ENCODE results near the gene RNASE11.

RNASE11 gene

DNA sequence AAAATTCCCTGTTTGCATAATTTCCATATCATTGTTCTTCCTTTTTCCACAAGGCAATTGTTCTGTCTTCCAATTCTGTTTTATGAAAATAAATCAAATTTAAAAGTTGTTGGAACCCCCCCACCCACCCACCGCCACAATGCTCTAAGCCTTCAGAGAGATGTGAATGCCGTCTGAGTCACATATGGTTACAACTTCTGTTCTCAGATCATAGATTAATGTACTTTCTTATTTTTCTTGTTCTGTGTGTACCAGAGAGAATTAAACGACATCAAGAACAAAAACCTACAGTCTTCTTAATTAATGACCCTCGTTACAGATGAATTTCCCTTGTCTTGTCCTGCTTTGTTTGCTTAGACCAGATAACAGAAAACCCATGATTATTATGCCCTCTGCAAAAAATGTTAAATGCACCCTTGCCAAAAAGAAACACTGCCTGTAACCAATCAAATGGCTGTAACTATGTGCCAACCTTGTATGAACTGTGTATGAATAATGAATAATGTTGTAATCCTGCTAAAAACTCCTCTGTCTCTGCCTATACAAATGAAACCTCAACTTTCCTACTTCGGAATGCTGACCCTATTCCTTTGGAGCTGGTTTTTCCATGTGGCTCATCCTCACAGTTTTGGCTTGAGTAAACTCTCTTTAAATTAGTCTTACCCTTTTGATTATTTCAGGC is 39.7 kb upstream of the RNASE11 start:
- Histone ChIP-seq H3K4me2 (ENCODE audit: low read length) (no peak overlapping the region), H3K27ac (ENCODE audit: low read length) (no peak overlapping the region)

DNA sequence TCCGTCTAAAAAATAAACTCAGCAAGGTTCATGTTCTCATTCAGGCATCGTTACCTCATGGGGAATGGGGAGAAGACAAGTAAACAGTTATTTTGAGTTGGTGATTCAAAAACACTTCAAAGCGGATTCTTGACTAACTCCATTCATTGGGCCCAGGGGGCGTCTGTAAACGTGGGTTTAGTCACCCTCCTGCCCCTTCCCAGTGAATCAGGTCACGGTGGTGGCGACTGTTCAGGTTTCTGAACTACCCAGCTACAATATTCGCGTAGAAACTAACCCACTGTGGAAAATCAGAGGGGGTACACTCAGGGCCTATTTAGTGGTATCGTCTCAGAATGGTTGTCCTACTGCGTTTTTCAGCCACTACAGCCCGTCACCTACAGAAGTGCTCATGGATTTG is 38.5 kb upstream of the RNASE11 start:
- no peaks in the 10 kb centered on the region for H3K36me3 ChIP-seq (replicated peaks; ENCODE audit: low read depth, low read length)
- no peaks in the 10 kb centered on the region for H3K79me2 ChIP-seq (ENCODE audit: low read length)
- no peak overlapping the region for H3K9ac ChIP-seq (ENCODE audit: low read length)
- H3K27ac ChIP-seq (ENCODE audit: low read length): no peak overlapping the region
- H3K9me3 ChIP-seq (ENCODE audit: insufficient read depth, low read length): no peaks in the 10 kb centered on the region
- no peak overlapping the region for H3K4me3 ChIP-seq (ENCODE audit: low read length)
- H4K20me1 ChIP-seq (ENCODE audit: insufficient read depth, low read length): no peaks in the 10 kb centered on the region
- H3K27me3 ChIP-seq (ENCODE audit: low read depth, low read length): peaks cover 18% of the 10 kb centered on the region
- peaks cover 16% of the 10 kb centered on the region for H3K4me1 ChIP-seq (ENCODE audit: low read length)
- no peak overlapping the region for H2AFZ ChIP-seq (ENCODE audit: low read depth, low read length)
- TF ChIP-seq, protein P1, sequence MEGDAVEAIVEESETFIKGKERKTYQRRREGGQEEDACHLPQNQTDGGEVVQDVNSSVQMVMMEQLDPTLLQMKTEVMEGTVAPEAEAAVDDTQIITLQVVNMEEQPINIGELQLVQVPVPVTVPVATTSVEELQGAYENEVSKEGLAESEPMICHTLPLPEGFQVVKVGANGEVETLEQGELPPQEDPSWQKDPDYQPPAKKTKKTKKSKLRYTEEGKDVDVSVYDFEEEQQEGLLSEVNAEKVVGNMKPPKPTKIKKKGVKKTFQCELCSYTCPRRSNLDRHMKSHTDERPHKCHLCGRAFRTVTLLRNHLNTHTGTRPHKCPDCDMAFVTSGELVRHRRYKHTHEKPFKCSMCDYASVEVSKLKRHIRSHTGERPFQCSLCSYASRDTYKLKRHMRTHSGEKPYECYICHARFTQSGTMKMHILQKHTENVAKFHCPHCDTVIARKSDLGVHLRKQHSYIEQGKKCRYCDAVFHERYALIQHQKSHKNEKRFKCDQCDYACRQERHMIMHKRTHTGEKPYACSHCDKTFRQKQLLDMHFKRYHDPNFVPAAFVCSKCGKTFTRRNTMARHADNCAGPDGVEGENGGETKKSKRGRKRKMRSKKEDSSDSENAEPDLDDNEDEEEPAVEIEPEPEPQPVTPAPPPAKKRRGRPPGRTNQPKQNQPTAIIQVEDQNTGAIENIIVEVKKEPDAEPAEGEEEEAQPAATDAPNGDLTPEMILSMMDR (IDR thresholded peaks at IDR 0.05; ENCODE audit: low read depth, low read length): no peak
- no peak for TF ChIP-seq EZH2phosphoT487 (IDR thresholded peaks at IDR 0.05; ENCODE audit: low read depth)
- H3K4me2 ChIP-seq (ENCODE audit: low read length): no peak overlapping the region

More for the DNA sequence above, 39.7 kb upstream of the RNASE11 start:
- no peak overlapping the region for H2AFZ ChIP-seq (ENCODE audit: low read depth, low read length)
- H3K27me3 ChIP-seq (ENCODE audit: low read depth, low read length): peaks cover 18% of the 10 kb centered on the region
- H3K79me2 ChIP-seq (ENCODE audit: low read length): no peaks in the 10 kb centered on the region
- no peaks in the 10 kb centered on the region for H4K20me1 ChIP-seq (ENCODE audit: insufficient read depth, low read length)
- H3K4me1 ChIP-seq (ENCODE audit: low read length): peaks cover 10% of the 10 kb centered on the region; the same call in 1 of the 2 replicates
- H3K4me3 ChIP-seq (ENCODE audit: low read length): no peak overlapping the region
- no peak for TF ChIP-seq EZH2phosphoT487 (IDR thresholded peaks at IDR 0.05; ENCODE audit: low read depth)
- TF ChIP-seq, protein P1 (IDR thresholded peaks at IDR 0.05; ENCODE audit: low read depth, low read length): no peak
- H3K9ac ChIP-seq (ENCODE audit: low read length): no peak overlapping the region
- no peaks in the 10 kb centered on the region for H3K9me3 ChIP-seq (ENCODE audit: insufficient read depth, low read length)
- no peaks in the 10 kb centered on the region for H3K36me3 ChIP-seq (replicated peaks; ENCODE audit: low read depth, low read length)

DNA sequence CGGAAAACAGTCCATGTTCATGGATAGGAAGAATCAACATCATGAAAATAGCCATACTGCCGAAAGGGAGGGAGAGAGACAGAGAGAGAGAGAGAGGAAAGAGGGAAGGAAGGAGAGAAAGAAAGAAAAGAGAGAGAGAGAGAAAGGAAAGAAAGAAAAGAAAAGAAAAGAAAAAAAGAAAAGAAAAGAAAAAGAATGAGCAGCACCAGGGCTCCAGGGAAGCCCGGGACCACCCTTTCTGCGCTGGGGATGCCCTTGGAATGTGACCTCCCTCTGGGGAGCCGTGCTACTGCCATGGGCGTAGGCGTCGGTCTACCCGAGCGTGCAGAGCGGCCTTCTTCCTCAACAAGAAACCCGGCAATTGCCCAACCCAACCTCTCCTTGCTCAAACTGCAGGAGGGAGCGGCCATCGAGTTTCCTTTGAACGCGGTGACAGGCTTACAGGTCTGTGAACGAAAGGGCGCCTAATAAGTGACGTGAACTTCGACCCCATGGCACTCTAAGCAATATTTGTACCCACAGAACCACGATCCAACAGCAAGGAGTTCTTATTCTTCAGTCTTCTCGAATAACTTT is 36.8 kb upstream of the RNASE11 start:
- H3K9me3 ChIP-seq (ENCODE audit: insufficient read depth, low read length): no peaks in the 10 kb centered on the region
- H2AFZ ChIP-seq (ENCODE audit: low read depth, low read length): no peak overlapping the region; the same call in 1 of the 2 replicates
- H4K20me1 ChIP-seq (ENCODE audit: insufficient read depth, low read length): no peaks in the 10 kb centered on the region
- peak overlapping the region; percentile 72 for H3K4me2 ChIP-seq (ENCODE audit: low read length)
- peak overlapping the region; percentile 79 for H3K4me3 ChIP-seq (ENCODE audit: low read length)
- H3K9ac ChIP-seq (ENCODE audit: low read length): peak overlapping the region; percentile 38
- no peak overlapping the region for H3K27ac ChIP-seq (ENCODE audit: low read length)
- H3K27me3 ChIP-seq (ENCODE audit: low read depth, low read length): peaks cover 18% of the 10 kb centered on the region
- H3K79me2 ChIP-seq (ENCODE audit: low read length): no peaks in the 10 kb centered on the region
- H3K36me3 ChIP-seq (replicated peaks; ENCODE audit: low read depth, low read length): no peaks in the 10 kb centered on the region
- TF ChIP-seq, protein P1 (IDR thresholded peaks at IDR 0.05; ENCODE audit: low read depth, low read length): no peak
- TF ChIP-seq EZH2phosphoT487 (IDR thresholded peaks at IDR 0.05; ENCODE audit: low read depth): no peak
- H3K4me1 ChIP-seq (ENCODE audit: low read length): peaks cover 12% of the 10 kb centered on the region

DNA sequence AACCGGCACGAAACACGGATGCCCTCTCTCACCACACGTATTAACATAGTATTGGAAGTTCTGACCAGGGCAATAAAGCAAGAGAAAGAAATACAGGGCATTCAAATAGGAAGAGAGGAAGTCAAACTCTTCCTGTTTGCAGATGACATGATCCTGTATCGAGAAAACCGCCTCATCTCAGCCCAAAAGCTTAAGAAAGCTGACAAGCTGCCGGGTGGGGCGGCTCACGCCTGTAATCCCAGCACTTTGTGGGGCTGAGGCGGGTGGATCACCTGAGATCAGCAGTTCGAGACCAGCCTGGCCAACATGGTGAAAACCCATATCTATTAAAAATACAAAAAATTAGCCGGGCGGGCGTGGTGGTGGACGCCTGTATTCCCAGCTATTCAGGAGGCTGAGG is 36.0 kb upstream of the RNASE11 start:
- H3K79me2 ChIP-seq (ENCODE audit: low read length): no peaks in the 10 kb centered on the region
- no peak overlapping the region for H3K27ac ChIP-seq (ENCODE audit: low read length)
- no peaks in the 10 kb centered on the region for H3K36me3 ChIP-seq (replicated peaks; ENCODE audit: low read depth, low read length)
- peaks cover 12% of the 10 kb centered on the region; the same call in 1 of the 2 replicates for H3K27me3 ChIP-seq (ENCODE audit: low read depth, low read length)
- peak overlapping the region; percentile 79 for H3K4me3 ChIP-seq (ENCODE audit: low read length)
- H2AFZ ChIP-seq (ENCODE audit: low read depth, low read length): 0 out of 2 replicates have a peak overlapping the region, but pooled peaks have one; percentile 97
- TF ChIP-seq EZH2phosphoT487 (IDR thresholded peaks at IDR 0.05; ENCODE audit: low read depth): no peak
- TF ChIP-seq, protein P1 (IDR thresholded peaks at IDR 0.05; ENCODE audit: low read depth, low read length): no peak
- peaks cover 12% of the 10 kb centered on the region for H3K4me1 ChIP-seq (ENCODE audit: low read length)
- peak overlapping the region; percentile 72 for H3K4me2 ChIP-seq (ENCODE audit: low read length)
- no peaks in the 10 kb centered on the region for H4K20me1 ChIP-seq (ENCODE audit: insufficient read depth, low read length)
- H3K9ac ChIP-seq (ENCODE audit: low read length): peak overlapping the region; percentile 69
- no peaks in the 10 kb centered on the region for H3K9me3 ChIP-seq (ENCODE audit: insufficient read depth, low read length)
